ENCODE results near the gene ACCSL. TPM values are rescaled to one million over a fixed set of nuclear protein-coding genes. Genes with fewer than 3 reads are reported as not detected.

The ACCSL gene
- total RNA-seq, 1 experiment from 2014 or later: not detected

DNA sequence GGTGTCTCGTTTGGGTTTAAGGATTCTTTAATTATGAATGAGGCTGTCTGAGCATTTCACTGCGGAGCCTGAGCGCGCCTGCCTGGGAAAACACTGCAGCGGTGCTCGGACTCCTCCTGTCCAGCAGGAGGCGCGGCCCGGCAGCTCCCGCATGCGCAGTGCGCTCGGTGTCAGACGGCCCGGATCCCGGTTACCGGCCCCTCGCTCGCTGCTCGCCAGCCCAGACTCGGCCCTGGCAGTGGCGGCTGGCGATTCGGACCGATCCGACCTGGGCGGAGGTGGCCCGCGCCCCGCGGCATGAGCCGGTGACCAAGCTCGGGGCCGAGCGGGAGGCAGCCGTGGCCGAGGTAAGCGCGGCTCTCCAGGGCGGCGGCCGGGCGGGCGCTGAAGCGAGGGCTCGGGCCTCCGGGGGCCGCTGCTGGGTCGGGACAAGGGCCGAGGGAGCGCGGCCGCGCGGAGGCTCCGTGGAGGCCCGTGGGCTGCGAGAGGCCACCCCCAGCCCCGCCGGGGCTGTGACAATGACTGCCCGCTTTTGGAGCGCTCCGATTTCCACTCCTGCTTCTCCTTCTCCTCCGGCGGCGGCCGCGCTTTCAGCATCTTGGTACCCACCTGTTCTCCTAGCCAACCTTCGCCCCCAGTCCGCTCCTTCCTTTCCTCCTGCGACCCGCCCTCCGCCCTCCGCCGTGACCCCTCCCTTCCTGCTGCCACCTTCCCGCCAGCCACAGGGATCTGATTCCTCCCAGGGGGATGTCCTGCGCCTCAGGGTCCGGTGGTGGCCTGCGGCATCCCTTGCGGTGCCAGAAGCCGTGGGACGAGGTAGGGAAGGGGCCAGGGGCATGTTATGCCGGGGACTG is 48.0 kb downstream of the ACCSL start, which contains the start of gene EXT2:
Gene EXT2, plus strand, starts transcription at position 173 of the 854 bp plus-strand sequence. CDS start 12,035 bp downstream, outside the sequence.
- peaks cover 24% of the 10 kb centered on the region for H3K36me3 Mint-ChIP-seq (ENCODE audit: insufficient read depth, unreplicated experiment)
- TF ChIP-seq, protein P1, sequence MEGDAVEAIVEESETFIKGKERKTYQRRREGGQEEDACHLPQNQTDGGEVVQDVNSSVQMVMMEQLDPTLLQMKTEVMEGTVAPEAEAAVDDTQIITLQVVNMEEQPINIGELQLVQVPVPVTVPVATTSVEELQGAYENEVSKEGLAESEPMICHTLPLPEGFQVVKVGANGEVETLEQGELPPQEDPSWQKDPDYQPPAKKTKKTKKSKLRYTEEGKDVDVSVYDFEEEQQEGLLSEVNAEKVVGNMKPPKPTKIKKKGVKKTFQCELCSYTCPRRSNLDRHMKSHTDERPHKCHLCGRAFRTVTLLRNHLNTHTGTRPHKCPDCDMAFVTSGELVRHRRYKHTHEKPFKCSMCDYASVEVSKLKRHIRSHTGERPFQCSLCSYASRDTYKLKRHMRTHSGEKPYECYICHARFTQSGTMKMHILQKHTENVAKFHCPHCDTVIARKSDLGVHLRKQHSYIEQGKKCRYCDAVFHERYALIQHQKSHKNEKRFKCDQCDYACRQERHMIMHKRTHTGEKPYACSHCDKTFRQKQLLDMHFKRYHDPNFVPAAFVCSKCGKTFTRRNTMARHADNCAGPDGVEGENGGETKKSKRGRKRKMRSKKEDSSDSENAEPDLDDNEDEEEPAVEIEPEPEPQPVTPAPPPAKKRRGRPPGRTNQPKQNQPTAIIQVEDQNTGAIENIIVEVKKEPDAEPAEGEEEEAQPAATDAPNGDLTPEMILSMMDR (IDR thresholded peaks at IDR 0.05; ENCODE audit: unreplicated experiment): peak; percentile 78
- intact Hi-C loops (cut with micrococcal nuclease; ENCODE audit: unreplicated experiment): no loop called here
- DNase-seq: peak; percentile 88
- H3K27ac Mint-ChIP-seq (ENCODE audit: unreplicated experiment): peak within 1 kb of the TSS; percentile 47
- CTCF ChIA-PET: interaction anchor here (0.6 to 1.2 kb wide), 3 partner anchors 9 to 44 kb away, joined by 3 to 7 read pairs (median 5); no protein-coding TSS in a partner anchor
- no peaks in the 10 kb centered on the region for H3K9me3 Mint-ChIP-seq (ENCODE audit: low read depth, unreplicated experiment)
- H3K4me1 Mint-ChIP-seq (ENCODE audit: low read depth, unreplicated experiment): peaks cover 16% of the 10 kb centered on the region
- no peaks in the 10 kb centered on the region for H3K27me3 Mint-ChIP-seq (ENCODE audit: unreplicated experiment)
- no TSS peak for BruUV-seq (replicated peaks)
- peak within 1 kb of the TSS; percentile 82 for H3K4me3 Mint-ChIP-seq (ENCODE audit: low read depth, unreplicated experiment)

DNA sequence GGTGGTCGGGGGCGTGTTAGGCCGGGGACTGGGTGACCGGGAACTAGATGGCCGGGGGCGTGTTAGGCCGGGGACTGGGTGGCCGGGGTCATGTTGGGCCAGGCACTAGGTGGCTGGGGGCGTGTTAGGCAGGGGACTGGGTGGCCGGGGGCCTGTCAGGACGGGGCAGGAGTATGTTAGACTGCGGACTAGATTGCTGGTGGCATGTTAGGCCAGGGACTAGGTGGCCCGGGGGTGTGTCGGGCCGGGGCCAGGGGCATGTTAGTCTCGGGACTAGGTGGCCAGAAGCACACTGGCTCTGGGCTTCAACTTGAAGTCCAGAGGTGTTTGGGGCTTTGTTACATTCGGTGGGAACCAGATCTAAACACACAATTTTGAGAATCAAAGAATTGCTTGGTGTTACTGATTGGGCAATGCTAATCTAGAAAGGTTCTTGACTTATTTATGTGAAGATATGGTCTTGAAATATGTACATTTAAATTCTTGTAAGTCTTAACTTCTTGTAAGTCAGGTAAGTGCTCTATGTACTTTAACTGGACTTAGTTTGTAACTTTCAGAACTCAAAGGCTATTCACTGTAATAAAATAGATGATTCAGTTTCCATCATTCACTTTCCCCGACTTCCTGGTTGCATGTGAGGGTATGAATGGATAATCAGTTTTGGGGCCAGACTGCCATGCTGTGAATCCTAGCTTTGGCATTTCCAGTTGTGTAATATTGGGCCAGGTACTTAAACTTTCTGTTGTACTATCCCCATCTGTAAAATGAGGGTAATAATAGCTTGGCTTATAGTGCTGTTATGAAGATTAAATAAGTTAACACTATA is 48.8 kb downstream of the ACCSL start:
- Mint-ChIP-seq H3K27me3 (ENCODE audit: unreplicated experiment) (no peaks in the 10 kb centered on the region), H3K36me3 (ENCODE audit: insufficient read depth, unreplicated experiment) (peaks cover 24% of the 10 kb centered on the region), H3K4me1 (ENCODE audit: low read depth, unreplicated experiment) (peaks cover 16% of the 10 kb centered on the region), H3K27ac (ENCODE audit: unreplicated experiment) (peak overlapping the region; percentile 47), H3K9me3 (ENCODE audit: low read depth, unreplicated experiment) (no peaks in the 10 kb centered on the region), H3K4me3 (ENCODE audit: low read depth, unreplicated experiment) (peak overlapping the region; percentile 82)
- no TSS peak for BruUV-seq (replicated peaks)
- CTCF ChIA-PET: no interaction called here
- TF ChIP-seq, protein P1 (IDR thresholded peaks at IDR 0.05; ENCODE audit: unreplicated experiment): no peak
- intact Hi-C loops (cut with micrococcal nuclease; ENCODE audit: unreplicated experiment): no loop called here
- DNase-seq: no peak

DNA sequence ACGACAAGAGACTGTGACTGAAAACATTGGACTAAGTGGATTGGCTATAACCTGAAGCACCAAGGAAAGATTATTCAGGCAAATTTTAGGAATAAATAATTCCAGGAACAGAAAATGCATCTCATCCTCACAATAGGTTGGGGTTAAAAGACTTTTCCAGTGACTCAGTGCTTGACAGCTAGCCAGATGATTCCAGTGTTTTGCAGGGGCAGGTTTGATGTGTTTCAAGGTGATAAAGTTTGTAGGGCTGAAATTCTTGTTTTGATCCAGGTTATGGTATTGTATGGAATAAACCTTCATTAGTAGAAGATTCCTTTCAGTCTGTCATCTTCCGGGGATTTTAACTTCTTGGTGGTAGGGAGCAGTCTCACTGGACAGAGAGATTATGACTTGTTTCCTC is 50.0 kb downstream of the ACCSL start:
- no peaks in the 10 kb centered on the region for H3K9me3 Mint-ChIP-seq (ENCODE audit: low read depth, unreplicated experiment)
- CTCF ChIA-PET: interaction anchor here (0.7 kb wide), 1 partner anchor 195 kb away, joined by 3 read pairs; no protein-coding TSS in a partner anchor
- TF ChIP-seq, protein P1 (IDR thresholded peaks at IDR 0.05; ENCODE audit: unreplicated experiment): no peak
- peaks cover 16% of the 10 kb centered on the region for H3K4me1 Mint-ChIP-seq (ENCODE audit: low read depth, unreplicated experiment)
- H3K4me3 Mint-ChIP-seq (ENCODE audit: low read depth, unreplicated experiment): no peak overlapping the region
- no TSS peak for BruUV-seq (replicated peaks)
- H3K27me3 Mint-ChIP-seq (ENCODE audit: unreplicated experiment): no peaks in the 10 kb centered on the region
- no peak for DNase-seq
- peaks cover 24% of the 10 kb centered on the region for H3K36me3 Mint-ChIP-seq (ENCODE audit: insufficient read depth, unreplicated experiment)
- intact Hi-C loops (cut with micrococcal nuclease; ENCODE audit: unreplicated experiment): no loop called here
- H3K27ac Mint-ChIP-seq (ENCODE audit: unreplicated experiment): no peak overlapping the region

DNA sequence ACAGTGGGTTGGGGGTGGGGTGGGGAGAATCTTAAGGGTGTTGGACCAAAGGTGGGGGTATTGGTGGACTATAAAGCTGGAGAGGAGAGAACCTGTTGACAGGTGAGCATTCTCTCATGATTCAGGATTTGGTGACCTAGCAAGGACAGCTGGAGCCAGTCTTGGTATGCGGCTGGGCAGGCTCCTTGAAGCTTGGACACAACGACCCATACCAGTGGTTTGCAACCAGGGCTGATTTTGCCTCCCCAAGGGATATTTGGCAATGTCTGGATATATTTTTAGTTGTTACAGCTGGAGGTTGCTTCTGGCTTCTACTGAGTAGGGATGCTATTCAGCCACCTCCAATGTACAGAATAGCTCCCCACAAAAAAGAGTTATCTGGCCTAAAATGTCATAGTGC is 53.3 kb downstream of the ACCSL start:
- intact Hi-C loops (cut with micrococcal nuclease; ENCODE audit: unreplicated experiment): no loop called here
- CTCF ChIA-PET: no interaction called here
- Mint-ChIP-seq H3K4me3 (ENCODE audit: low read depth, unreplicated experiment) (no peak overlapping the region), H3K36me3 (ENCODE audit: insufficient read depth, unreplicated experiment) (peaks cover 6% of the 10 kb centered on the region), H3K9me3 (ENCODE audit: low read depth, unreplicated experiment) (no peaks in the 10 kb centered on the region), H3K27me3 (ENCODE audit: unreplicated experiment) (no peaks in the 10 kb centered on the region), H3K4me1 (ENCODE audit: low read depth, unreplicated experiment) (no peaks in the 10 kb centered on the region), H3K27ac (ENCODE audit: unreplicated experiment) (no peak overlapping the region)
- TF ChIP-seq, protein P1 (IDR thresholded peaks at IDR 0.05; ENCODE audit: unreplicated experiment): no peak
- no peak for DNase-seq
- BruUV-seq (replicated peaks): no TSS peak

Measured in Calu3 (cell line).